ENCODE data around the gene CREBBP.
A peak's percentile ranks its signal among the peaks of the same experiment; 100 is the strongest.
"Not testable (repeated sequence)": the region's sequence is repeated elsewhere in the genome, so short reads cannot be mapped to it uniquely, and the experiment has no call there.

The CREBBP gene

DNA sequence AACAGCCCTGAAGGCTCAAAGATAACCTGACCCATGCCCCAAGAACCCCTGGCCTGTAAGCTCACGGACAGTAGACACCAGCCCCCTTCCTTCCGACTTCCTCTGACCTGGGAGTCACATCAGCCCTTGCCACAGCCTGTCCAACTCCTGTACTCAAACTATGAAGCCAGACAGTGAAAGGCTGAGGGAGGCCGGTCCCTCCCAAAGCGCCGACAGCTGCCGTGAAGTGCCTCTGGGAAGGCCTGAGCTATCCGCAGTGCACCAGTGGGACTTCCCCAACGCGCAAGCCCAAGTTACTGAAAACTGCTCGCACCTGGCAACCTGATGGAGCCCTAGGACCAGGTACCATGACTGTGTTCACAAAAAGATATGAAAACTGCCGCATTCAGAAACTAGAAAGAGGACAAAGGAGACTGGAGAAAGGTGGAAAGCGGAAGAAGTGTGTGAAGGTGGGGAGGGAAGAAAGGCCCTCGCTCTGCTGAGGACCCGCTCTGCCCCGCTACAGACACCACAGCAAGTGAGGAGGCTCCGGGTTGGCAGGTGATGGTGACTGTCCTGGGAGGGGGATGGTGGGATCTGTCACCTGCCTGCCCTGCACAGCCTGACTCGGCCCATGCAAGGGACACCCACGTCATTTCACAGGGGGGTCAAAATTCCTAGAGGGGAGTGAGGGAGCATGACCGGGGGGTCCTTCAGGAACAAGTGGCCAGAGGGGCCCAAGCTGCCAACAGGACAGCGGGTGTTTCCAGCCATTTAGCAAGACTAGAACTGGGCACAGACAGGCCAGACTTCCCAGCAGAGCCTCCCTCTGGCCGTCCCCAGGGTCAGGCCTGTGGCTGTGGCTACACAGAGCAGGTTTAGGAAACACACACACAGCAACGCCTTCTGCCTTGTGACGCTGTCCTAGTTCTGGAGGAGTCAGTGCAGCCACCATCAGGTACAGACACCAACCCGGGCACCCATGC is 150.1 kb downstream of the CREBBP start:
- no peak for DNase-seq

- no peak for DNase-seq
These were observed 151.1 kb downstream of the CREBBP start for GRCh38 chr16:3729161-3730112.

GRCh38 chr16:3728424-3729160 is 151.9 kb downstream of the CREBBP start:
- no peak for DNase-seq

- no peak for DNase-seq
These were observed 152.6 kb downstream of the CREBBP start for GRCh38 chr16:3727806-3728381.

- DNase-seq, result no peak
These were observed 154.4 kb downstream of the CREBBP start for GRCh38 chr16:3726021-3726687.

DNA sequence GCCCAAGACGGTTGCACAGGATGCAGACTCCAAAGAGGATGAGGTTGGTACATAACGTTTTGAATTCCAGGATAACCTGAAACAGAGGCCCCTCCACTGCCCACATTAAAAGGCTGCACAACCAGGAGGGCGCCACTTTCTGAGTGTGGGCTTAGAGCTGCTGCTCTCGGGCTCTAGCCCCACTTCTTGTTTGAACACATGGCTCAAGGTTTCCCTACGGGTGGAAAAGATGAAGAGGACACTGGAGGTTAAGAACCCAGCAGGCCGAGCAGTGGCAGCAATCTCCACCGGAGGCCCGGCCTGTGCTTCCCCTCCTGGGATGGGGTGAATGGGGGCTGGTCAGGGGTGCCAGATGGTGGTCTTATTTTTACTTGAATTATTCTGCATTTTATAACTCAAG is 155.2 kb downstream of the CREBBP start:
- DNase-seq, result no peak

DNA sequence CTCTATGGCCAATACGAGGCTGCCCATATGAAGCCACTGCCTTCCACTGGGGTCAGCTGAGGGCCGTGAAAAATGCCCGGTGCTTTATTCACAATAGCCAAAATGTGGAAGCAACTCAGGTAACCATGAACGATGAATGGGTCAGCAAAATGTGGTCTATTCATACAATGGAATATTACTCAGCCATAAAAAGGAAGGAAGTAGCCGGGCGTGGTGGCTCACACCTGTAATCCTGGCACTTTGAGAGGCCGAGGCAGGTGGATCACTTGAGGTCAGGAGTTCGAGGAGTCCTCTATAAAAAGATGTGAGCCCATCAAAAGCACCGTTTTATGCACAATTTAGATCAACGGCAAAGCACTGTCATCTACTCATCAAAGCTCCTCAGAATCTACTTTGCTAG is 158.0 kb downstream of the CREBBP start:
- no peak for DNase-seq

DNA sequence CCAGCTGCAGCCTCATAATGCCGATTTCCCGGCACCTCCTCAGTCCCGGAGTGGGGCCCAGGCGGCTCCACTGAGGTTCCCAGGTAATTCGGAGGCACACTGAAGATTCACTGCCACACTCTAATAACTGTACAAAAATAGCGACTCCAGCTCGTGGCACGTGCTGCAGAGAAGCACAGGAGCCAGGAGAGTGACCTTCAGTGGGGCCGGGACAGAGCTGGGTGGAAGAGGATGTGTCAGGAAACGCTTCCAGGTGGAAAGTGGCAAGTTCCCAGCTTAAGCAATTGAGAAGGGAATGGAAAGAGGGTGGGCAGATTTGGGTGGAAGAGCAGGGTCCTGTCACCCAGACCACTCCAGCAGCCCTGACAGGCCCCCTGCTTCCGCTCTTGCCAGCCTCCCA is 160.1 kb downstream of the CREBBP start:
- no peak for DNase-seq

DNA sequence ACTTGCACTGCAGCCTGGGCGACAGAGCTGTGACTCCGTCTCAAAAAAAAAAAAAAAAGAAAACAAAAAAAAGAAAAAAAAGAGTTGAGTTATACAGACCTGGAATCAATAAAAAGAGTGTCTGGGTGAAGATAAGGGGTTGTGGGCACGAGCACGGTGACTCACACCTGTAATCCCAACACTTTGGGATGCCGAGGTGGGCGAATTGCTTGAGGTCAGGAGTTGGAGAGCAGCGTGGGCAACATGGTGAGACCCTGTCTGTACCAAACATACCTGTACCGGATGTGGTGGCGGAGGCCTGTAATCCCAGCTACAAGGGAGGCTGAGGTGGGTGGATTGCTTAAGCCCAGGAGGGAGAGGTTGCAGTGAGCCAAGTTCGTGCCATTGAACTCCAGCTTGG is 161.9 kb downstream of the CREBBP start:
- DNase-seq, result no peak

DNA sequence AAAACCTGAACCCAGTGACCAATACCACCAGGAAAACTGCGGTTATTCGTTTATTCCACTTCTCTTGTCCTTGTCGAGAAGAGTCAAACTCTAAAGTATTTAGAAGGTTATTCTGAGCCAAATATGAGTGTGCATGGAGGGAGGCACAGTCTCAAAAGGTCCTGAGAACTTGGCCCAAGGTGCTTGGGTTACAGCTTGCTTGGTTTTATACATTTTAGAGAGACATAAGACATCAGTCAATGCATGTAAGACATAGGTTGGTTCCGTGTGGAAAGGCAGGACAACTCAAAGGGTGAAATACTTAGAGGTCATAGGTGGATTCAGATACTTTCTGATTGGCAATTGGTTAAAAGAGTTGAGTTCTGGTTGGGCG is 162.5 kb downstream of the CREBBP start:
- DNase-seq, result no peak

- peak; percentile 80 for DNase-seq
These were observed 163.1 kb downstream of the CREBBP start, which contains the start of gene TRAP1 for GRCh38 chr16:3717235-3718018. Gene TRAP1 (minus strand): TSS chr16:3717524. CDS start chr16:3717508, 16 bp downstream.

- DNase-seq, result peak; percentile 20
These were observed 163.7 kb downstream of the CREBBP start for GRCh38 chr16:3716831-3717234.

DNA sequence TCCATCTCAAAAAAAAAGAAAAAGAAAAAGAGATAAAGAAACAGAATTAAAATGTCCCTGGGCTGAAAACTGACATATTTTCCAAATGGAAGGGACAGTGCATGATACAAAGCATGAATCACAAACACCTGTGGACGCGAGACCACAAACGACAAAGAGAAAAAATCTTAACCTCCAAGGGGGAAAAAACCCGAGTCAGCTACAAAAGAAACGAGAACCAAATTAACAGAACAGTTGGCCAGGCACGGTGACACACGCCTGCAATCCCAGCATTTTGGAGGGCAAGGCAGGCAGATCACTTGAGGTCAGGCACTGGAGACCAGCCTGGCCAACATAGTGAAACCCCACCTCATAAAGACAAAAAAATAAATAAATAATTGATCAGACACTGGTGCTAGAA is 165.1 kb downstream of the CREBBP start:
- no peak for DNase-seq

GRCh38 chr16:3714378-3714777 is 166.1 kb downstream of the CREBBP start:
- DNase-seq, result not testable (repeated sequence)

DNA sequence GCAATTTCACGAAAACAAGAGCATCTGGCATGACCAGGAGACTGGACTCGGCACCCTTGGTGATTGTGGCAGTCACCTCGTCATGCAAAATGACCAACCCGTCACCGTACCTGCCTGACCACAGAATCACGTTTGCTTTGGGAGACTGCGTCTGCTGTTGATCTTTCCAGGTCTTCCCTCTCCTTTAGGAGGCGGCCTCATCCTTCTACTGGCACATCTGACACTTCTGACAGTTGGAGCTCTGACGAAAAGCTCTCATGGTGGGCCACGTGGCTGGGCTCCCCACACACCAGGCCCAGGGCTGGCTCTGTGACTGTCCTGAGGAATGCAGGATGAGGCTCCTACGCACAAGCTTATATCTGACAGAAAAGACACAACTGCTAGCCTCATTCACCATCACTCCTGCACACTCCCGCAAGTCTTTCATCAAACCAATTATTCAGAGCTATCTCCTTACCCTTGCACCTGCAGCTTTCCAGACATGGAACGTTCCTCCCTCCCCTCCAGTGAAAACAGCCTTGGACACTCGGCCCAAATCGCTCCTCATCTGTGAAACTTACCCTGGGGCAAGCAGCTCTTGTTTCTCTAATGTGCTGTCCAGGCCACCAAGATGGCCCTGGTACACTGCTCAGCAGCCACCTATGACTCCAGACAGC is 166.8 kb downstream of the CREBBP start:
- no peak for DNase-seq

GRCh38 chr16:3712861-3713372 is 167.6 kb downstream of the CREBBP start:
- no peak for DNase-seq

- no peak for DNase-seq
These were observed 174.1 kb downstream of the CREBBP start for GRCh38 chr16:3706253-3707012.

- no peak for DNase-seq
These were observed 178.4 kb downstream of the CREBBP start for GRCh38 chr16:3702082-3702481.

DNA sequence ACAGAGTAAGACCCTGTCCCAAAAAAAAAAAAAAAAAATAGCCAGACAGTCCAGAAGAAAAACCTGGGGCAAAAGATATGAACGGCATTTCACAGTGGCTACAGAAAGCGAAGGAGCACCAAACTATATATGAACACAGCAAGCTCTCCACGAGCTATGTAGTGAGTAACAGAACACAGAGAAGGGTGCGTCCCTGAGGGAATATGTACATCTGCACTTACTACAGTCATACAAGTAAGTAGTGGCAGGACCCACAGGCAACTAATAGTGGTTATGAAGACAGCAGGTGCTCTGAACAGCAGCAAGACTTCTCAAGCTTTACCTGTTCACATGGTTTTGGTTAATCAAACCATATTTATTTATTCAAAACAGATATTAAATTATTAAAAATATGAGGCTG is 179.0 kb downstream of the CREBBP start:
- no peak for DNase-seq

Data from NCI-H1436 (cell line).